HL-60 (cell line): ENCODE measurements around the gene WDHD1.
A peak's percentile ranks its signal among the peaks of the same experiment; 100 is the strongest.

Source experiments
- DNase-seq, 2 experiments: peaks; one replicate each; pipeline ENCODE4 v3.0.0-alpha.2; 2010 to 2020; ENCODE audit warnings: low read depth in 1 of 2, low spot score in 1 of 2
- H3K27ac ChIP-seq: fragments of 250-450 bp; sonication (Bioruptor Pico); replicated peaks from 2 replicates; pipeline ENCODE4 v1.5.1; 2020; ENCODE audit warnings: mild to moderate bottlenecking, moderate library complexity
- H3K27me3 ChIP-seq: fragments of 250-450 bp; sonication (Bioruptor Pico); 2 replicates; pipeline ENCODE4 v1.5.1; 2021; ENCODE audit warnings: mild to moderate bottlenecking, moderate library complexity; ENCODE audit not compliant: insufficient read depth, poor library complexity, severe bottlenecking
- H3K4me3 ChIP-seq: replicated peaks from 2 replicates; pipeline ENCODE4 v1.5.1; 2011; ENCODE audit warnings: mild to moderate bottlenecking, control low read depth, low read length; ENCODE audit not compliant: insufficient read depth
- CTCF ChIP-seq: IDR thresholded peaks from one replicate; pipeline ENCODE4 v1.5.1; 2011; ENCODE audit warnings: low read length, control low read depth, inconsistent platforms; ENCODE audit not compliant: insufficient read depth
- GABPA ChIP-seq: IDR thresholded peaks from 2 replicates; pipeline ENCODE4 v1.6.1; 2012; ENCODE audit warnings: low read depth
- POLR2AphosphoS5 ChIP-seq: IDR thresholded peaks from 2 replicates; pipeline ENCODE4 v1.6.1; 2012; ENCODE audit warnings: low read depth
- REST ChIP-seq: IDR thresholded peaks from 2 replicates; pipeline ENCODE4 v1.6.1; 2012; ENCODE audit warnings: low read depth; ENCODE audit not compliant: insufficient replicate concordance
- SPI1 ChIP-seq: IDR thresholded peaks from 2 replicates; pipeline ENCODE4 v1.6.1; 2012; ENCODE audit warnings: low read depth, mild to moderate bottlenecking, borderline replicate concordance

WDHD1 gene

DNA sequence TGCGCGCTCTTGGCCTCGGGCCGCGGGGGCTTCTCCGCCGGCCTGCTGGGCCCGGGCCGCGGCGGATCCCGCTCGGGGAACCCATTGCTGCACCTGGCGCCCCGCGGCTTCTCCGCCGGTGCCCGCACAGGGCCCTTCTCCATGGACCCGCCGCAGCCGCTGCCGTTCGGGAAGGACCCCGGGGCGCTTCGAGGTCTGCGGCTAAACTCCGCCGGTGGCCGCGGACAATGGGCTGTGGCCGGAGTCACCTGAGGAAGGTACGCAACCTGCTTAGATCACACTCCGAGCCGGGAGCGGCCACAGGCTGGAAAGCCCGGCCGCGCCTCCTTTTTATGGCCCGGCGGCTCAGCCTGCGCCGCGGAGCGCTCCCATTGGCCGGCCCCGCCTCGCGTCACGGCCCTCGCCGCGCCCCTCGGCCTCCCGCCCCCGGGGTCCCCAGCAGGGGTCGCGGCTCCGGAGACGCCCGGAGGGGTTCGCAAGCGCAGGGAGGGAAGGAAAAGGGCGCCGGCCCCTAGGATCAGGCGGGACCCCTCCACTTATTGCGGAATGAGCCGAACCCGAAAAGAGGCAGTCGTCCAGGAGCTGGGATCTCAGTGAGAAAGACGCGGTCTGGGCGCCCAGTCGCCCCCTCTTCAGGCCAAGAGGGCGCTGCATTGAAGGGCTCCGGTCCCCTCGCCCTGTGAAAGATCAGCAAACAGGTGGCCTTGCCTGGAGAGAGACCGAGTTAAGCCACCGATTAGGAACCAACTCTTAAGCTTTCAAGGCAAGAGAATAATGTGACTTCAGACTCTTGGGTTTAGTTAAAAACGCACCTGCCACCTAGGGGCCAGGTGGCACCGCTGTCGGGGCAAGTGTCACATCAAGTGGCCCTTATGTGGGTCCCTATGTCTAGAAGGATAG, 124.1 kb downstream of the WDHD1 start, which contains the start of gene GCH1:
GCH1 (minus strand) TSS at position 306 of the 900 bp plus-strand sequence; CDS start at position 143, 163 bp downstream.
- H3K4me3 ChIP-seq = peak within 1 kb of the TSS; percentile 80
- H3K27ac ChIP-seq = no peak within 1 kb of the TSS
- TF ChIP-seq GABPA (no peak), SPI1 (no peak), CTCF (peak; percentile 1), REST (no peak), POLR2AphosphoS5 (no peak)
- peaks cover 18% of the 10 kb centered on the region for H3K27me3 ChIP-seq
- DNase-seq = peak; percentile 17 to 18

DNA sequence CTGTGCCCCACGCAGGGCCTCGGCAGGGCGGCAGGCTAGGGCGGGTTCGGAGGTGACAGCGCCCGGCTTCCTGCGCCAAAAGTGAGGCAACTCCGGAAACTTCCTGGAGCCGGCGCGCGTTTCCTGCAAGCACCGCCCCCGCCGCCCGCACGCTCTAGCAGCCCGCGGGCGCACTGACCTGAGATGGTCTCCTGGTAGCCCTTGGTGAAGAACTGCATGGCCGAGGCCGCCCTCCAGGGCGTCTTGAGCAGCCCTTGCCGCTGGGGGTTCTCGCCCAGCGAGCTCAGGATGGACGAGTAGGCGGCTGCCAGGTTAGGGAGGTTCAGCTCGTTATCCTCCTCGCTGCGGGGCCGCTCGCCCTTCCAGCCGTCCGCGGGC, 124.8 kb downstream of the WDHD1 start:
- peak overlapping the region; percentile 80 for H3K4me3 ChIP-seq
- H3K27me3 ChIP-seq = peaks cover 18% of the 10 kb centered on the region
- H3K27ac ChIP-seq = no peak overlapping the region
- DNase-seq = peak; percentile 43 to 49
- TF ChIP-seq SPI1 = no peak

GRCh38 chr14:54901380-54902142, 125.3 kb downstream of the WDHD1 start:
- Histone ChIP-seq H3K27me3 (peaks cover 18% of the 10 kb centered on the region), H3K27ac (no peak overlapping the region), H3K4me3 (peak overlapping the region; percentile 80)
- TF ChIP-seq GABPA (no peak), REST (no peak), POLR2AphosphoS5 (no peak), SPI1 (no peak), CTCF (no peak)
- no peak for DNase-seq

DNA sequence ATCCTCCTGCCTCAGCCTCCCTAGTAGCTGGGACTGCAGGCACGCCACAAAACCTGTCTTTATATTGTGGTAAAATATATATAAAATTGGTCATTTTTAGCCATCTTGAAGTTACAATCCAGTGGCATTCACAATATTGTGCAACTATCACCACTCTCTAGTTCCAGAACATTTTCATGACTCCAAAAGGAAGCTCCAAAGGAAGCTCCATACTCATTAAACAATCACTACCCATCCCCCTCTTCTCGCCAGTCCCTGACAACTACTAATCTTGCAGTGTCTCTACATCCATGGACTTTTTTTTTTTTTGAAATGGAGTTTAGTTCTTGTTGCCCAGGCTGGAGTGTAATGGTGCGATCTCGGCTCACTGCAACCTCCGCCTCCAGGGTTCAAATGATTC, 127.3 kb downstream of the WDHD1 start:
- no peak for DNase-seq
- no peak for TF ChIP-seq POLR2AphosphoS5
- TF ChIP-seq SPI1 = no peak
- no peak for TF ChIP-seq REST
- TF ChIP-seq CTCF = no peak
- TF ChIP-seq GABPA = no peak
- H3K27ac ChIP-seq = no peak overlapping the region
- H3K27me3 ChIP-seq = peaks cover 18% of the 10 kb centered on the region
- no peak overlapping the region for H3K4me3 ChIP-seq
